OCI-LY7 (cell line): ENCODE results near the gene APOC1. TPM values are rescaled to one million over a fixed set of nuclear protein-coding genes. Genes with fewer than 3 reads are reported as not detected.

Experiments
- BruUV-seq: library from RNA; stranded (reverse); fragments of 400-500 nt; replicated peaks from 2 replicates; lab custom pipeline; 2021; lab: Mats Ljungman, UMichigan
- CTCF ChIA-PET: fragments of 300-600 bp; sonication (Branson Sonifier 250); formaldehyde crosslinking; loops from one replicate; lab custom pipeline; 2022; ENCODE audit warnings: antibody characterized with exemption; ENCODE audit not compliant: unreplicated experiment; lab: Charles Lee
- POLR2A ChIA-PET: fragments of 300-600 bp; sonication (Branson Sonifier 250); formaldehyde crosslinking; loops from one replicate; lab custom pipeline; 2022; ENCODE audit warnings: antibody characterized with exemption; lab: Charles Lee
- DNase-seq: peaks from one replicate; pipeline ENCODE4 v3.0.0-alpha.2; 2015; ENCODE audit warnings: low spot score
- H2AFZ ChIP-seq: fragments of 200-600 bp; sonication (generic), shearing (Covaris generic); 2 replicates; pipeline ENCODE4 v1.6.1; 2014; ENCODE audit warnings: mild to moderate bottlenecking, antibody characterized with exemption, low read length, moderate library complexity
- H3K27ac ChIP-seq: fragments of 200-600 bp; sonication (generic); 2 replicates; pipeline ENCODE4 v1.5.1; 2014; ENCODE audit warnings: mixed run types, low read depth, mild to moderate bottlenecking, moderate library complexity, low read length, inconsistent platforms; ENCODE audit not compliant: poor library complexity, severe bottlenecking
- H3K36me3 ChIP-seq: fragments of 200-600 bp; sonication (generic); 2 replicates; pipeline ENCODE4 v1.6.1; 2014; ENCODE audit warnings: mild to moderate bottlenecking, antibody characterized with exemption, low read length, moderate library complexity, mixed read lengths; ENCODE audit not compliant: insufficient read depth
- H3K4me1 ChIP-seq: fragments of 200-600 bp; sonication (generic); 2 replicates; pipeline ENCODE4 v1.5.1; 2014; ENCODE audit warnings: mild to moderate bottlenecking, low read length; ENCODE audit not compliant: insufficient read depth, poor library complexity, severe bottlenecking
- H3K4me2 ChIP-seq: fragments of 200-600 bp; sonication (generic); 2 replicates; pipeline ENCODE4 v1.6.1; 2014; ENCODE audit warnings: mild to moderate bottlenecking, low read length
- H3K4me3 ChIP-seq: fragments of 200-600 bp; sonication (generic); 2 replicates; pipeline ENCODE4 v1.5.1; 2014; ENCODE audit warnings: mild to moderate bottlenecking, low read depth, low read length; ENCODE audit not compliant: poor library complexity, severe bottlenecking
- H3K79me2 ChIP-seq: fragments of 200-600 bp; sonication (generic); 2 replicates; pipeline ENCODE4 v1.6.1; 2016; ENCODE audit warnings: low read depth, mild to moderate bottlenecking, low read length, moderate library complexity, mixed read lengths; ENCODE audit not compliant: insufficient read depth
- H3K9me2 ChIP-seq: fragments of 200-600 bp; sonication (generic); 2 replicates; pipeline ENCODE4 v1.6.1; 2016; ENCODE audit warnings: mild to moderate bottlenecking, low read length, mixed read lengths; ENCODE audit not compliant: insufficient read depth
- H3K9me3 ChIP-seq: fragments of 200-600 bp; sonication (generic); 2 replicates; pipeline ENCODE4 v1.6.1; 2014; ENCODE audit warnings: mild to moderate bottlenecking, mixed run types, low read length, mixed read lengths
- H4K20me1 ChIP-seq: fragments of 200-600 bp; sonication (generic); 2 replicates; pipeline ENCODE4 v1.6.1; 2014; ENCODE audit warnings: mild to moderate bottlenecking, antibody characterized with exemption, low read length, moderate library complexity, mixed read lengths; ENCODE audit not compliant: insufficient read depth
- CTCF ChIP-seq: fragments of 200-600 bp; sonication (generic); conservative IDR thresholded peaks from 2 replicates; pipeline ENCODE4 v1.5.1; 2014; ENCODE audit warnings: mild to moderate bottlenecking, antibody characterized with exemption, low read length, moderate library complexity, mixed read lengths
- EZH2phosphoT487 ChIP-seq: fragments of 200-600 bp; sonication (generic); IDR thresholded peaks from 2 replicates; pipeline ENCODE4 v1.6.1; 2018; ENCODE audit warnings: low read depth, borderline replicate concordance, mild to moderate bottlenecking, mixed run types, antibody characterized with exemption, low read length, moderate library complexity, mixed read lengths
- intact Hi-C: fragments of 100-400 bp; cut with micrococcal nuclease; formaldehyde crosslinking; loops from one replicate; pipeline ENCODE4 v1.10.0; 2022; ENCODE audit not compliant: unreplicated experiment
- total RNA-seq, 2 experiments: library from RNA; depleted of rRNA in 1 of 2; stranded (reverse); fragments of >200 nt in 1 of 2; shearing (Covaris generic) in 1 of 2; gene quantifications; 2 replicates each; pipeline ENCODE4 v1.2.3, GENCODE V29; 2014 to 2022

Gene APOC1
- total RNA-seq, 2 experiments from 2014 or later = 1.9 TPM; not detected in 1

GRCh38 chr19:44867578-44867977 is 46.8 kb upstream of the APOC1 start:
- Histone ChIP-seq H3K4me1 (no peaks in the 10 kb centered on the region), H4K20me1 (no peaks in the 10 kb centered on the region), H3K9me3 (no peaks in the 10 kb centered on the region), H3K79me2 (no peaks in the 10 kb centered on the region), H2AFZ (no peak overlapping the region), H3K27ac (no peak overlapping the region), H3K4me3 (no peak overlapping the region), H3K9me2 (no peaks in the 10 kb centered on the region), H3K4me2 (no peak overlapping the region), H3K36me3 (no peaks in the 10 kb centered on the region)
- intact Hi-C loops = no loop called here
- CTCF ChIA-PET = no interaction called here
- no peak for TF ChIP-seq EZH2phosphoT487
- TF ChIP-seq CTCF = no peak
- DNase-seq = no peak
- BruUV-seq = no TSS peak
- POLR2A ChIA-PET = no interaction called here

- no TSS peak for BruUV-seq
- H3K4me2 ChIP-seq = no peak overlapping the region
- intact Hi-C loops = no loop called here
- no peak overlapping the region for H3K4me3 ChIP-seq
- ChIA-PET POLR2A (interaction anchor here (0.6 to 0.7 kb wide), 2 partner anchors 40 to 1304 kb away, joined by 3 read pairs; no protein-coding TSS in a partner anchor), CTCF (no interaction called here)
- H3K9me3 ChIP-seq = no peaks in the 10 kb centered on the region
- H3K4me1 ChIP-seq = no peaks in the 10 kb centered on the region
- DNase-seq = no peak
- H2AFZ ChIP-seq = no peak overlapping the region
- TF ChIP-seq CTCF (no peak), EZH2phosphoT487 (no peak)
- no peaks in the 10 kb centered on the region for H3K9me2 ChIP-seq
- H4K20me1 ChIP-seq = no peaks in the 10 kb centered on the region
- H3K36me3 ChIP-seq = no peaks in the 10 kb centered on the region
- H3K79me2 ChIP-seq = no peaks in the 10 kb centered on the region
- H3K27ac ChIP-seq = no peak overlapping the region
Observed at GRCh38 chr19:44869733-44870470, 44.5 kb upstream of the APOC1 start.

GRCh38 chr19:44871809-44872208 is 42.6 kb upstream of the APOC1 start:
- Histone ChIP-seq H3K79me2 (no peaks in the 10 kb centered on the region), H3K36me3 (no peaks in the 10 kb centered on the region), H3K9me3 (no peaks in the 10 kb centered on the region), H4K20me1 (no peaks in the 10 kb centered on the region), H3K27ac (no peak overlapping the region), H3K9me2 (no peaks in the 10 kb centered on the region), H3K4me1 (peaks cover 1% of the 10 kb centered on the region), H2AFZ (no peak overlapping the region), H3K4me3 (no peak overlapping the region), H3K4me2 (no peak overlapping the region)
- TF ChIP-seq EZH2phosphoT487 (no peak), CTCF (no peak)
- intact Hi-C loops = no loop called here
- no TSS peak for BruUV-seq
- ChIA-PET CTCF (no interaction called here), POLR2A (no interaction called here)
- no peak for DNase-seq
